ENCODE data around the gene PSMB3.
"Not testable (repeated sequence)": the region's sequence is repeated elsewhere in the genome, so short reads cannot be mapped to it uniquely, and the experiment has no call there.

The PSMB3 gene

DNA sequence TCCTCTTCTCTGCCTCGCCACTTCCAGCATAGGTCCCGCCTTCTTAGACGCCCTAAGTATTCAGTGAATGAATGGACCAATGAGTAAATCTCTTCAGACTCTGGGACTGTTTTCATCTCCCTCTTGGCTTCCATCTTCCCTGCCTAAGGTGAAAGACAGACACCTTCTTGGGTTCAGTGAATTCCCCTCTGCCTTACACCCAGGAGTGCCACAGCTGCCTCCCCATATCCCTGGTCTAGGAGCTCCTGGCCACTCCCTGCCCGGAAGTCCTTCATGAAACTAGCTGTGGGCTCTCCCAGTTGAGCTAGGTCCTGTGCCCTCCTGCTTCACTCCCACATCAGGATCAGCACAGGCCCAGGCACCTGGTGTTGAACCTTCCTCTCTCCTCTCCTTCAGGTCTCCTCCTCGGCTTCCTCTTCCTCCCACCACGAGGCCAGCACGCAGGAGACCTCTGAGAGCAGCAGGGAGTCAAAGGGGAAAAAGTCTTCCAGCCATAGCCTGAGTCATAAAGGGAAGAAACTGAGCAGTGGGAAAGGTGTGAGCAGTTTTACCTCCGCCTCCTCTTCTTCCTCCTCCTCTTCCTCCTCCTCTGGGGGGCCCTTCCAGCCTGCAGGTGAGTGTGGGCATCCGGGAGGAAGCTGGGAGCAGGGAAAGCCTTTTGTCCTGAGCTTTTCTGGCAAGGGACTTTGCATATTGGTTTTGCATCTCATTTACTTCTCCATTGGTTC is 37.2 kb upstream of the PSMB3 start:
- no peak for DNase-seq (ENCODE audit: low read depth in 1 of 2, low spot score in 1 of 2)

DNA sequence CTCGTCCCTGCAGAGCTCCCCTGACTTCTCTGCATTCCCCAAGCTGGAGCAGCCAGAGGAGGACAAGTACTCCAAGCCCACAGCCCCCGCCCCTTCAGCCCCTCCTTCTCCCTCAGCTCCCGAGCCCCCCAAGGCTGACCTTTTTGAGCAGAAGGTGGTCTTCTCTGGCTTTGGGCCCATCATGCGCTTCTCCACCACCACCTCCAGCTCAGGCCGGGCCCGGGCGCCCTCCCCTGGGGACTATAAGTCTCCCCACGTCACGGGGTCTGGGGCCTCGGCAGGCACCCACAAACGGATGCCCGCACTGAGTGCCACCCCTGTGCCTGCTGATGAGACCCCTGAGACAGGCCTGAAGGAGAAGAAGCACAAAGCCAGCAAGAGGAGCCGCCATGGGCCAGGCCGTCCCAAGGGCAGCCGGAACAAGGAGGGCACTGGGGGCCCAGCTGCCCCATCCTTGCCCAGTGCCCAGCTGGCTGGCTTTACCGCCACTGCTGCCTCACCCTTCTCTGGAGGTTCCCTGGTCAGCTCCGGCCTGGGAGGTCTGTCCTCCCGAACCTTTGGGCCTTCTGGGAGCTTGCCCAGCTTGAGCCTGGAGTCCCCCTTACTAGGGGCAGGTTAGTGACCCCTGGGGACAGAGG is 36.1 kb upstream of the PSMB3 start:
- DNase-seq (ENCODE audit: low read depth in 1 of 2, low spot score in 1 of 2), result no peak

DNA sequence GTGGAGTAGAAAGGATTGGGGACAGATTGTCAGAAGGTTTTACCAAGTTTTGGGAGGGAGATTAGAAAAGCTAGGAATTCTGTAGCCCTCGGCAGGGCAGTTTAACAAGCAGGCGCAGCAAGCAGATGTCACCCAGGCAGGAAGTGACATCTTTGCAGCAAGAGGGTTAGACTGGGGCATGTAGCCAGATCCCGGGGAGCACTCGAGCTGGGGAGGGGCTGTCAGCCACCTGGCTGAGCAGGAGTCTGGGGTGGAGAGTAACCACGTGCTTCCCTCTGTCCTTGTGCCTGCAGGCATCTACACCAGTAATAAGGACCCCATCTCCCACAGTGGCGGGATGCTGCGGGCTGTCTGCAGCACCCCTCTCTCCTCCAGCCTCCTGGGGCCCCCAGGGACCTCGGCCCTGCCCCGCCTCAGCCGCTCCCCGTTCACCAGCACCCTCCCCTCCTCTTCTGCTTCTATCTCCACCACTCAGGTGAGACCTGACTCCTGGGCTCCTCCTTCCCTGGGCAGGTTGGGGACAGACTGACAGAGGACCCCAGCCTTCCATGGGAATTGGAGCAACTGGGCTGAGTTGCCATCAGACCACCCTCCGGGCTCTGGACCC is 35.3 kb upstream of the PSMB3 start:
- no peak for DNase-seq (ENCODE audit: low read depth in 1 of 2, low spot score in 1 of 2)

DNA sequence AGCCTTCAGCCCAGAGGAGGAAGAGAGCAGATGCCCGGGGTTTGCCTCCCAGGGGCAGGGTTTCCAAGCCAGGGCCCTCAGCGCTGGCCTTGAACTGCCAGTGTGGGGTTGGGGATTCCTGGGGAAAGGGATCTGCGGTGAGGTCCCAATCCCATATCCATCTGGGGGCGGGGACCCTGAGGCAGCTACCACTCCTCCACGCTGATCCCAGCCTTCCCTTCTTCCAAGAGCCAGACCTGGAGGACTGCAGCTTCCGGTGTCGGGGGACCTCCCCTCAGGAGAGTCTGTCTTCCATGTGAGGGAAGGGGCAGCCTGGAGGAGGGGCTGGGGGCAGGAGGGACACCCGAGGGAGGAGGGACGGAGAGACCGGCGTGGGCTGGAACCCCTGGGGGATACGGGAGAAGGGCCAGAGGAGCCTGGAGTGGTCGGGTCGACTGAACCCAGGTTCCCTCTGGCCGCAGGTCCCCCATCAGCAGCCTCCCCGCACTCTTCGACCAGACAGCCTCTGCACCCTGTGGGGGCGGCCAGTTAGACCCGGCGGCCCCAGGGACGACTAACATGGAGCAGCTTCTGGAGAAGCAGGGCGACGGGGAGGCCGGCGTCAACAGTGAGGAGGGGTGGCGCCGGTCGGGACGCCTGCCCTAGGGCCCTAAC is 33.1 kb upstream of the PSMB3 start:
- no peak for DNase-seq (ENCODE audit: low read depth in 1 of 2, low spot score in 1 of 2)

DNA sequence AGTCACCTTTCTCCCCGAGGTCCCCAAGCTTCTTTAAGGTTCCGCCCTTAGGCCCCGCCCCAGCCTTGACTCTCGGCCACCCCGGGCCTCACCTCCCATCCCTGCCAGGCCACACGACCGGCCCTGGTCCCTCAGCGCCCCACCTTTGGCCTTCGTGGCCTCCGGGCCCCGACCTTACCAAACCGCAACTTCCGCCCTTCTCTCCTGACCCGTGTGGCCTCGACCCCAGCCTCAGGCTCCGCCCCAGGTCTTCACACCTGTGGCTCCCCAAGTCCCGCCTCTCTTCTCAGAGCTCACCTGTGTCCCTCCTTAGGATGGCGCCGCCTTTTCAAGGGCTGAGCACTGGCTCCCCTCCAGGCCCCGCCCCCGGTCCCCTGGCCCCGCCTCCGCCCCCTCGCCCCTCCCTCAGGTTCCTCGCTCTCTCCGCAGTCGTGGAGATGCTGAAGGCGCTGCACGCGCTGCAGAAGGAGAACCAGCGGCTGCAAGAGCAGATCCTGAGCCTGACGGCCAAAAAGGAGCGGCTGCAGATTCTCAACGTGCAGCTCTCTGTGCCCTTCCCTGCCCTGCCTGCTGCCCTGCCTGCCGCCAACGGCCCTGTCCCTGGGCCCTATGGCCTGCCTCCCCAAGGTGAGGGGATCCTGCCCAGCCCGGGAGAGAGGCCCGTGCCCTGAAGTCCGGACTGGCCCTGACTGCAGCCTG is 32.4 kb upstream of the PSMB3 start:
- DNase-seq (ENCODE audit: low read depth in 1 of 2, low spot score in 1 of 2), result no peak

DNA sequence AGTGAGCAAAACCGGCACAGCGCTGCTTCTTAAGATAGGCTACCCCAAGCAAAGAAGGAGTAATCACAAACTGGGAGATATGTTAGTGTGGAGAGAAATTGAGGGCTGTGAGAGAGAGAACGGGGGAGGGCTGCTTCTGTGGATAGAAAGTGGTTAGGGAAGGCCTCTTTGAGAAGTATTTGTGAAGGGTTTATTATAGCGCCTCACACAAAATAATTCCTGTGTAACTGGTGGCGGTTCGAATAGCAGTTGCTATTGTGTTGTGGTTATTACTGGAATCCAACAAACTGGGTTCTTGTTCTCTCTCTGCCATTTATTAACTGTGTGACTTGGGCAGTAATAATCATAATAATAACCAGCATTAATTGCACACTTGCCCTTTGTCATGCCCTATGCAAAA is 31.6 kb upstream of the PSMB3 start:
- DNase-seq (ENCODE audit: low read depth in 1 of 2, low spot score in 1 of 2), result no peak

DNA sequence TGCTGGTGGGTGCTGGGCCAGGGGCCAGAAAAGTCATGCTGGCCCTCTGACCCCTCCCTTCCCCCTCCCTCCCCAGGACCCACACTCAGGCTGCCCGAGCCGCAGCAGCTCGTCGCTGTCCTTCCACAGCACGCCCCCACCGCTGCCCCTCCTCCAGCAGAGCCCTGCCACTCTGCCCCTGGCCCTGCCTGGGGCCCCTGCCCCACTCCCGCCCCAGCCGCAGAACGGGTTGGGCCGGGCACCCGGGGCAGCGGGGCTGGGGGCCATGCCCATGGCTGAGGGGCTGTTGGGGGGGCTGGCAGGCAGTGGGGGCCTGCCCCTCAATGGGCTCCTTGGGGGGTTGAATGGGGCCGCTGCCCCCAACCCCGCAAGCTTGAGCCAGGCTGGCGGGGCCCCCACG is 30.7 kb upstream of the PSMB3 start:
- DNase-seq (ENCODE audit: low read depth in 1 of 2, low spot score in 1 of 2), result no peak

DNA sequence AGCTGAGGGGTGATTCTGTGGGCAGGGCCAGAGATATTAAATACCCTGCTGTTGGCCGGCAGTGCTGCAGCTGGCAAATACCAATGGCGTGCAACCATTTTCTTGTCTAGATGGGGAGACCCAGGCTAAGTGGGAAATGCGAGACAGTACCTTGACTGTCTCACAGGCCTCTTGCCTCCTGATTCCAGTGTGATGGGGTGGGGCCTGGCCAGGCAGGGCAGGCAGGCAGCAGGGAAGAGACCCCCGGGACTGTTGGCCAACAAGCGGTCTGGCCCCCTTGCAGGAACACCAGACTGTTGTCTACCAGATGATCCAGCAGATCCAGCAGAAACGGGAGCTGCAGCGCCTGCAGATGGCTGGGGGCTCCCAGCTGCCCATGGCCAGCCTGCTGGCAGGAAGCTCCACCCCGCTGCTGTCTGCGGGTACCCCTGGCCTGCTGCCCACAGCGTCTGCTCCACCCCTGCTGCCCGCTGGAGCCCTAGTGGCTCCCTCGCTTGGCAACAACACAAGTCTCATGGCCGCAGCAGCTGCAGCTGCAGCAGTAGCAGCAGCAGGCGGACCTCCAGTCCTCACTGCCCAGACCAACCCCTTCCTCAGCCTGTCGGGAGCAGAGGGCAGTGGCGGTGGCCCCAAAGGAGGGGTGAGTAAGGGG is 28.1 kb upstream of the PSMB3 start:
- DNase-seq (ENCODE audit: low read depth in 1 of 2, low spot score in 1 of 2), result no peak

DNA sequence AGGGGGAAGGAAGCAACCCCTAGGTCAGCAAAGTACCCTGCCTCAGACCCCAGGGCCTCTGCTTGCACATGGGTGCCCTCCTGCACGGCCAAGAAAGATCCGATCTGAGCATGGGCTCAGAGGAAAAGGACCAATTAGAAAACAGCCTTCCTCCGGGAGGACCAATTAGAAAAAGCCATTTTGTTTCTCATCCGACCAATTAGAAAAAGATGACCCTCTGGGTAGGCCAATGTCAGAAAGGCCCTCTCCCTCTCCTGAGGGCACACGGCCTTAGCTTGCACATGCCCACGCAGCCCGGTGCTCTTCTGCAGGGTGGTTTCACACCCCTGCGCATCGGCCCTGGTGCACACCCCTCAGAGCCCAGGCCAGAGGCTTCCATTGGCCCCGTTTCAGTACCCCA is 27.5 kb upstream of the PSMB3 start:
- no peak for DNase-seq (ENCODE audit: low read depth in 1 of 2, low spot score in 1 of 2)

DNA sequence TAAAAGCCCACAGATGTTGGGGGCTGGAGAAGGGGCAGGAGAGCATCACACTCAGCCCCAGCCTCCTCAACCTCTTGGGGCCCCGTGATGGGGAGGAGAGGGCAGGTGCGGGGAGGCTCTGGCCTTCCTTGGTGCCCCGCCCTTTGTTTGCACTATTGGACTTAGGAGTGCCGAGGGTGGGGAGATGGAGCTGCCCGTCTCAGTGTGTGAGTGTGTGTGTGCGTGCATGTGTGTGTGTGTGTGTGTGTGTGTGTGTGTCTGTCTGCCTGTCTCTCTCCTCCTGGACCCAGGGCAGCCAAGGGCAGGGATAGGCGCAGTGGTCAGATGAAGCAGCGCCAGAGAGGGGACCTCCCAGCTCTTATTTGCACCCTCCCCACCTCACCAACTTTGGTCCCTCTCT is 26.4 kb upstream of the PSMB3 start:
- not testable (repeated sequence) for DNase-seq (ENCODE audit: low read depth in 1 of 2, low spot score in 1 of 2)

DNA sequence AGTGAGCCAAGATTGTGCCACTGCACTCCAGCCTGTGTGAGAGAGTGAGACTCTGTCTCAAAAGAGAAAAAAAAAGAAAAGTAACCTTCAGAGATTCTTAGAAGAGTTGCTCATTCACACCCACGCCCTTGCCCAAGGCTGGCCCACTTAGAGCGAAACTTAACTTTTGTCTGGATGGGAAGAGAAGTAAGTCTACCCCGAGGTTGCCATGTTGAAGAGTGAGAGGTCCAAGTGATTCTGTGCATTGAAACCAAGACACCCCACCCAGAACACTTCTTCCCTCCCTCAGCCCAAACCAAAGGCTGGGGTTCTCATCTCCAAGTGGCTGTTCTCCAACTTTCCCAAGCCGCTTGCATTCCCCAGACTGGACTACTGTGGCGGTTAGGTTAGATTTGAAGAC is 24.8 kb upstream of the PSMB3 start:
- DNase-seq (ENCODE audit: low read depth in 1 of 2, low spot score in 1 of 2), result peak in 1 of 2 donors; percentile 53

DNA sequence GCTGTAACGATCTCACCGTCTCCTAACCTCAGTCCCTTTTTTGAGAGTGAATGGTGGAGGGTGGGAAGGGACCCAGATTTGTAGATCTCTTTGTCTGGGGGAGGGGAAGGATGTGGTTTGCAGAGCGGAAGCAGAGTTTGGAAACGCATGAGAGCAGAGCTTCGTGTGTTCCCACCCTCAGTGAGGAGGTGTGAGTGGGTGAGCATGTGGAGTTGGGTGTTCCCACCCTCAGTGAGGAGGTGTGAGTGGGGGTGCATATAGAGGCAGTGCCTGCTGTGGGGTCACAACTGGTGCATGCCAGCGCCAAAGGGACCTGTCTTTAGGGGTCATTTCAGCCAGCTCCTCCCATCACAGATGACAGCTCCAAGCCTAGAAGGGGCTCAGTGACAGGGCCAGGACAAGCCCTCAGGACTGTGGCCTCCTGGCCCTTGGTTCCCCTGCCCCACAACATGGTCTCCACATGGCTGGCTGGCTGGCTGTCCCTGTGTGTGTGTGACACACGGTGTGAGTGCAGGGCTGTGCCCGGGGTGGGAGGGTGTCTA is 24.2 kb upstream of the PSMB3 start:
- DNase-seq (ENCODE audit: low read depth in 1 of 2, low spot score in 1 of 2), result peak in 1 of 2 donors; percentile 48

DNA sequence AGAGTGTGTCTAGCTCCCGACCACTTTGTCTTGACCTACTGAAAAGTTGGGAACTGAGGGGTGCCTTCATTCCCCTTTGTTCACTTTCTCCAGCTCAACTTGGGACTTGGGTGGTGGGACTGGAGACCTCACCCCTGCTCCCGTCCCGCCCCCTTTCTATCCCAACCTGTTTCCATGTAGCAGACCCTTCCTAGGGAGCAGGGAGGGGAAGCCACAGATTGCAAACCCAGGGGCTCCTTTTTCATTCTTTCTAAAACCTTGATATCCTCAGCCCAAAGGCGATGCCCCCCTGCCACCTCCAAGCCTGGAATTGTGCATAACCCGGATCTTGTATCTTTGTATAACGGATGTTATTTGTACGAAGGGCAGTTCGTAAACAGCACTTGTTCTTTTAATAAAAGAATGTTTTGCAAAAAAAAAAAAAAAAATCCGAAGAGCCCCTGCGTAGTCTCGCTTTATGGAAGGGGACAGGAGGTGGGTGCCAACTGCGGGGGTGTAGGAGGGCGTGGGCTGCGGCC is 23.1 kb upstream of the PSMB3 start:
- DNase-seq (ENCODE audit: low read depth in 1 of 2, low spot score in 1 of 2), result no peak

DNA sequence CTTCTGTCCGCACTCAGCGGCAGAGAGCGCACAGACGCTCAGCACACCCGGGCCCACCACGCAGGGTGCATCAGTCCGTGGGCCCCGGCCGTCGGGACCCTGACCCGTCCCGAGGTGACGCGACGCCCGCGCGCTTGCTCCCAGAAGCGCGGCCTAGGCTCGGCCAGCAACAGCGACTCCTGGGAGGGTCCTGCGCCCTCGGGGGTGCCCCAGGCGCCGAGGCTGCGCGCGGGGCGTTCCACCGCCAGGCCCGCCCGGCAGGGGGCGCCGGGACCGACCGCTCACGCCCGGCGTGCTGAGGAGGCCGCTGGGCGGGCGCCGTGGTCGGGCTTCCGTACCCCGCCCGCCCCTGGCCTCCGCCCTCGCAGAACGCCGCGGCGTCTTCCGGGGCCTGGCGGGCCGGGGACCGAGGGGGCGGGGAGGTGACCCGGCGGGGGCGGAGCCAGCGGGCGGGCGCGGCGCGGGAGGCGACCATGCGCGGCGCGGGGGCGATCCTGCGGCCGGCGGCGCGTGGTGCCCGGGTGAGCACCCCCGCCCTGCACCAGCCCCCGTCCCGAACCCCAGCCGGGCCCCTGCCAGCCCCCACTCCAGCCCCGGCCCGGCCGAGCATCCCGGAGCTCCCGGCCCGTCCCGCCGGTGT is 22.5 kb upstream of the PSMB3 start, which contains the start of gene CISD3:
CISD3 (plus strand) TSS at position 456 of the 640 bp plus-strand sequence; CDS start at position 474, 18 bp downstream.
- peak; percentile 78 to 82 for DNase-seq (ENCODE audit: low read depth in 1 of 2, low spot score in 1 of 2)

DNA sequence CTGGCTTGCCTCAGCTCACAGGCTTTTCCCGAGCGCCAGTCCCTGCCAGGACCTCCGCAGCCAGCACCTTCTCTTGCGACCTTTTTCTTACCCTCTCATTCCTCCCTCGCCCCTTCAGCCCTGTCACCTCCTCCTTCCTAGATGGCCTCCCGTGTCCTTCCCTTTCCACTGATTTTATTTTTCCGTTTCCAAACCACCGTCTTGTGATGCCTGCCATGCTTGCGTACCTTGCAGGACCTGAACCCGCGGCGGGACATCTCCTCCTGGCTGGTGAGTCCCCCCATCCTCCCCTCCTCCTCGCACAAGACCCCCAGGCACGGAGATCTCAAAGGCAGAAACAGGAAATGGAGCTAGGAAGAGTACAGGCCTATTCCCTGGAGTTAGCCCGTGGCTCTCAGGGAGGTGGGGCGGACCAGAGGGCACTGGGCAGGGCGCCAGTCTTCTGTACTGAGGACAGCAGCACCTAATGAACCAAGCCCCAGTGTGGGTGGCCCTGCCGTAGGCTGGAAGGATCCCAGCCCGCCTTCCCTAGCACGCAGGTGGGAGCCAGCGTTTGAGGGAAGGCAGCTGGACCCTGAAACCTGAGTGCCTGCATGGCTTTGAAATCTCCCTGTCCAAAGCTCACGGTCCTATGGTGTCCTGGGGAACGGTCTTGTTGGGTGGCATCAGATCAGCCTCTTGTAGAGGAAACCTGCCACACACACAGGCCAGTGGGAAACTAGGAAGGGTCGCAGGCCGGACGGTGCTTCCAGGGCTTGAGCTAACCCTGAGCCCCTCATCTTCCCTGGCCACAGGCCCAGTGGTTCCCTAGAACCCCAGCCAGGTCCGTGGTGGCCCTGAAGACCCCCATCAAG is 21.8 kb upstream of the PSMB3 start:
- DNase-seq (ENCODE audit: low read depth in 1 of 2, low spot score in 1 of 2), result no peak

DNA sequence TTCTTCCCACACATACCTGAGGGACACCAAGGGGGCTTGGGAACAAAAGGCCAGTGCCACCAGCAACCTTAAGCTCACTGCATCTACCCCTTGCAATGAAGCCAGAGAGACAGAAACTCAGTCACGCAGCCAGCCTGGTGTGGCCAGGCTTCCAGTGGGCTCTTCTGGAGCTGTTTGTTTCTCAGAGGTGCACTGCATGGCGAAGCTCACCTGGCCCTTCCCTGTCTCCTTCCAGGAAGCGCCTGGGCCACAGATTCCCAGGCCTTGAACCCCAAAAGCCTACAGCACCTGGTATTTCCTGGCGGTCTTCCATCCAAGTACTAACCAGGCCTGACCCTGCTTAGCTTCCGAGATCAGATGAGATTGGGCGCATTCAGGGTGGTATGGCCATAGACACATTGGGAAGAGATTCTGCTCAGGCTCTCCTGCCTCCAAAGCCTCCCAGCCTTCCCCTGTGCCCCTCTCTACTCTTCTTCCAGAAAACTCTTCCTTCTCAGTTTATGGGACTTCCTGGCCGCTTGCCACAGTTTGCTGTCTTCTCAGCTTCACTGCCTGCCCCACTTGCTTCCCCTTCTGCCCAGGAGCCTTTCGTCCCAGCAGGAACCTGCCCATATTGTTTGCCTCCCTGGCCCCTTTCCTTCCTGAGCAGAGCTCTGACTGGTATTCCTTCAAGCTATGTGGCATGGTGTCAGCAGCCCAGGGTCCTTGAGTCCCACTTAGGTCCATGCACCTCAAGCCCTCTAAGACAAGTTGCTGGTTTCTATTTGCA is 20.8 kb upstream of the PSMB3 start:
- DNase-seq (ENCODE audit: low read depth in 1 of 2, low spot score in 1 of 2), result no peak

DNA sequence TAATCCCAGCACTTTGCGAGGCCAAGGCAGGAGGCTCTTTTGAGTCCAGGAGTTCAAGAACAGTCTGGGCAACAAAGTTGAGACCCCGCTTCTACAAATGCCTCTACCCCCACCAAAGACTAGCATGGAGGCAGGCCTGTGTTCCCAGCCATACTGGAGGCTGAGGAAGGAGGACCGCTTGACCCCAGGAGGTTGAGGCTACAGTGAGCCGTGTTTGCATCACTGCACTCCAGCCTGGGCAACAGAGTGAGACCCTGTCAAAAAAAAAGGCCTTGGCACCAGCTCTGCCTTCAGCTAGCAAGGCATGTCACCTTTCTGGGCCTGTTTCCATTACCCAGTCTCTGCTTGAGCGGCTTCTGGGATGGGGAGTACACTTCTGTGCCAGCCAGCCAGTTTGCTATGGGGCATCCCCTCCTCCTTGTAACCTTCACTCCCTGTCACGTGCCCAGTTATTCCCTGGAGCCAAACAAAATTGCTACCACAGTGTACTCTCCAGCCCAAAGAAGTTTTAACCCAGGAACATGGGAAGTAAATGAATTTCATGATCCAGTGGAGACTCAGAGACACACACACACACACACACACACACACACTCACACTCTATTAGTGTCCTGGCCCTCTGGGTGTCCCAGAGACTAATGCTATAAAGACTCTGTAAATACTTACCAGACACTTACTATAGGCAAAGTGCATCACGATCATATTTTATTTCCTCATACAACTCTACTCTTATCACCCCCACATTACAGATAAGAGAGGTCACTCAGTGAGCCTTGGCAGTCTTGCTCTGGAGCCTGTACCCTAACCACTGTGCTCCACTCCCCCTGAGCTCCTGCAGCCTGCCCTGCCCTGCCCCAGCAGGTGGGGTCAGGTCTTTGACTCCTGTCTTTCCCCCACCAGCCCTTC is 19.9 kb upstream of the PSMB3 start:
- no peak for DNase-seq (ENCODE audit: low read depth in 1 of 2, low spot score in 1 of 2)
